Measurements from ENCODE around the gene ZBTB7C.

DNA sequence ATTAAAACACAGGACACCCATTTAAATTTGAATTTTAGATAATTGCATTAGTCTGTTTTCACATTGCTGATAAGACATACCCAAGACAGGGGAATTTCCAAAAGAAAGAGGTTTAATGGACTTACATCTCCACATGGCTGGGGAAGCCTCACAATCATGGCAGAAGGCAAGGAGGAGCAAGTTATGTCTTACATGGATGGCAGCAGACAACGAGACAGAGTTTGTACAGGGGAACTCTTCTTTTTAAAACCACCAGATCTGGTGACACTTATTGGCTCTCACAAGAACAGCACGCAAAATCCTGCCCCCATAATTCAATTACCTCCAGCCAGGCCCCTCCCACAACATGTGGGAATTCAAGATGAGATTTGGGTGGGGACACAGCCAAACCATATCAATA, 398.9 kb downstream of the ZBTB7C start:
- TF ChIP-seq ZBTB7A (tag by site-specific recombination; IDR thresholded peaks at IDR 0.05; ENCODE audit: low read depth): no peak
- TF ChIP-seq TCF7L2 (IDR thresholded peaks at IDR 0.05; ENCODE audit: borderline replicate concordance, low read depth, low read length): no peak
- TF ChIP-seq, protein P1, sequence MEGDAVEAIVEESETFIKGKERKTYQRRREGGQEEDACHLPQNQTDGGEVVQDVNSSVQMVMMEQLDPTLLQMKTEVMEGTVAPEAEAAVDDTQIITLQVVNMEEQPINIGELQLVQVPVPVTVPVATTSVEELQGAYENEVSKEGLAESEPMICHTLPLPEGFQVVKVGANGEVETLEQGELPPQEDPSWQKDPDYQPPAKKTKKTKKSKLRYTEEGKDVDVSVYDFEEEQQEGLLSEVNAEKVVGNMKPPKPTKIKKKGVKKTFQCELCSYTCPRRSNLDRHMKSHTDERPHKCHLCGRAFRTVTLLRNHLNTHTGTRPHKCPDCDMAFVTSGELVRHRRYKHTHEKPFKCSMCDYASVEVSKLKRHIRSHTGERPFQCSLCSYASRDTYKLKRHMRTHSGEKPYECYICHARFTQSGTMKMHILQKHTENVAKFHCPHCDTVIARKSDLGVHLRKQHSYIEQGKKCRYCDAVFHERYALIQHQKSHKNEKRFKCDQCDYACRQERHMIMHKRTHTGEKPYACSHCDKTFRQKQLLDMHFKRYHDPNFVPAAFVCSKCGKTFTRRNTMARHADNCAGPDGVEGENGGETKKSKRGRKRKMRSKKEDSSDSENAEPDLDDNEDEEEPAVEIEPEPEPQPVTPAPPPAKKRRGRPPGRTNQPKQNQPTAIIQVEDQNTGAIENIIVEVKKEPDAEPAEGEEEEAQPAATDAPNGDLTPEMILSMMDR (tag by site-specific recombination; IDR thresholded peaks at IDR 0.05): no peak
- TF ChIP-seq ZNF19 (tag by site-specific recombination; IDR thresholded peaks at IDR 0.05; ENCODE audit: low read depth): no peak
- no peak for TF ChIP-seq ZNF24 (tag by site-specific recombination; IDR thresholded peaks at IDR 0.05)
- TF ChIP-seq ZNF274 (IDR thresholded peaks at IDR 0.05; ENCODE audit: low read length): no peak
- no peak for TF ChIP-seq ZNF274 (tag by site-specific recombination; IDR thresholded peaks at IDR 0.05; ENCODE audit: borderline replicate concordance)
- no peak for TF ChIP-seq KLF16 (tag by site-specific recombination; IDR thresholded peaks at IDR 0.05)
- TF ChIP-seq SP2 (tag by site-specific recombination; IDR thresholded peaks at IDR 0.05): no peak
- no peak for TF ChIP-seq ZXDB (tag by site-specific recombination; IDR thresholded peaks at IDR 0.05)
- no peak for TF ChIP-seq KLF1 (tag by site-specific recombination; IDR thresholded peaks at IDR 0.05)
